HG02884 (cell line): ENCODE data around the gene ABHD15.

ENCODE experiments used
- ATAC-seq: cut with Tn5 transposase; IDR thresholded peaks from one replicate; pipeline ENCODE4 v1.9.1; 2021; ENCODE audit warnings: mild to moderate bottlenecking, moderate library complexity; ENCODE audit not compliant: unreplicated experiment

Gene ABHD15

GRCh38 chr17:29583324-29584248, 16.7 kb upstream of the ABHD15 start:
- ATAC-seq: no peak

- ATAC-seq: no peak
Measured at GRCh38 chr17:29582772-29583171, 15.9 kb upstream of the ABHD15 start.

DNA sequence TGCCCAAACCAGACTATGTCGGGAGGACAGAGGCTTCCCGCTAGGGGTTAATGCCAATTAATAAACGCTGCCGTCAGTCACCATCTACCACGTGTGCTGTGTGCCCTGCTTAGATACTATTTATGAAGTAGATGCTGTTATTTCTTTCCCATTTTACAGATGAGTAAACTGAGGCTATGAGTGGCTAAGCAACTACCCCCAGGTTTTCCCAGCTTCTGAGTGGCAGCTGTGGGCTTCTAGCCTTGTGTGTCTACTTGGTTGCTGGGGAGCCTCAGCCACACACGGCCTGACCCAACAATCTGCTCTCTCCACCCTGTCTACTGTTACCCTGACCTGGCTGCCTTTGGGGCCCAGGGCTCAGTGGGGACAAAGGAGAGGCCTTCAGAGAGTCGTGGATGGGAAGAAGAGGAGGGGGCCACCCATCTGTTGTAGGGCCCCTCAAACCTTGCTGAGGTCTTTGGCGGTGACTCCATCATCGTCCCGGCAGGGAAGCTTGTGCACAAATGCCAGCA, 15.5 kb upstream of the ABHD15 start:
- ATAC-seq: no peak

- ATAC-seq: no peak
Measured at GRCh38 chr17:29581583-29582253, 14.9 kb upstream of the ABHD15 start.

- peak; percentile 78 for ATAC-seq
Measured at GRCh38 chr17:29579866-29580771, 13.3 kb upstream of the ABHD15 start.

- no peak for ATAC-seq
Measured at GRCh38 chr17:29578626-29579485, 12.0 kb upstream of the ABHD15 start.

DNA sequence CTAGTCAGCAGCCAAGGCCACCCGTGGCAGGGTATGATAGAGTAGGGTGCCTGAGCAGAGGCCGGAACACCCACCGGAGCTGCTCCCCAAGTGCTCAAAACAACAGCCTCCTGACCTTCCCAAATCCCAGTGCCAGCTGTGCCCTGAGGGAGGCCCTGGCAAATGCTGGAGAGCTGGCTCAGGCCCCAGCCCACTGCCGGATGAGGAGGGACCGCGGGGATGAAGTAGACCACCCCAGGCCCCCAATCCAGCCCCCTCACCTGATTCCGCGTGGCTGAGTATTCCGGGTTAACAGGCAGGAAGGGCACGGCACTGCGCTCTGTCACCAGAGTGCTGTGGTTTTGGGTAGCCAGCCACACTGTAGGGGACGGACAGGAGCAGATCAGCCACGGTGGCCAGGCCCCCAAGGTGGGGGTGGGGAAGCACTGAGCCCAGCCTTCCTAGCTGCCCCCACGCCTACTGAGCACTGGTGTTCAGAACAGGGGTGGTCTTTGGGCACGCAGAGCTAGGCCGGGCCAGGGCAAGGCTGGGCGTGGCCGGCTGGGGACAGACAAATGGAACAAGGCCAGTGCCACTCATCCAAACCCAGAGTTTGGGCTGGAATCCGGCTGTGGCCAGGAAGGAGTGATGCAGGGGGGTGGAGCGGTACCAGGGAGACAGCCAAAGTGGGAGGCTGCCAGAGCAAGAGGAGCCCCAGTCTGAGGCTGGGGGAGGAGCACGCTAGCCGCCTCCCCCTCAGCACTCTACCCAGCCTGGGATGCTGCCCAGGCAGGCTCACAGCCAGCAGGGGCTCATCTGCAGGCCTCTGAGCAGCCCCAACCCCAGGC, 10.8 kb upstream of the ABHD15 start:
- no peak for ATAC-seq

DNA sequence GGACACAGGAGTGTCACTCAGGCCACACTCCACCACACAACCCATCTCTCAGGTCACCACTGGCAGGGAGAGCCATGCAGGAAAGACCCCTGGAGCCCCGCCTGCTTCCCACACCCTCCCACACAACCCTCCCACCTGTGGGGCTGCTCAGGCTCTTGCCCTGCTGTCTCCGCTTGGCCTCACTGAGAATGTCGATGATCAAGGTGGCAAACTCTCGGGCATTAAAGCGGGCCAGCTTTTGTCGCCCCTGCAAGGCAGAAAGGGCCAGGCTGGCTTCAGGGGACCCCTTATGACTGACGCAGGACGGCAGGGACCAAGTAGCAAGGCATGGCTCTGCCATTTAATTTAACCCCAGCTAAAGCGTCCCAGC, 10.1 kb upstream of the ABHD15 start:
- ATAC-seq: no peak

GRCh38 chr17:29576214-29577000, 9.6 kb upstream of the ABHD15 start:
- no peak for ATAC-seq

DNA sequence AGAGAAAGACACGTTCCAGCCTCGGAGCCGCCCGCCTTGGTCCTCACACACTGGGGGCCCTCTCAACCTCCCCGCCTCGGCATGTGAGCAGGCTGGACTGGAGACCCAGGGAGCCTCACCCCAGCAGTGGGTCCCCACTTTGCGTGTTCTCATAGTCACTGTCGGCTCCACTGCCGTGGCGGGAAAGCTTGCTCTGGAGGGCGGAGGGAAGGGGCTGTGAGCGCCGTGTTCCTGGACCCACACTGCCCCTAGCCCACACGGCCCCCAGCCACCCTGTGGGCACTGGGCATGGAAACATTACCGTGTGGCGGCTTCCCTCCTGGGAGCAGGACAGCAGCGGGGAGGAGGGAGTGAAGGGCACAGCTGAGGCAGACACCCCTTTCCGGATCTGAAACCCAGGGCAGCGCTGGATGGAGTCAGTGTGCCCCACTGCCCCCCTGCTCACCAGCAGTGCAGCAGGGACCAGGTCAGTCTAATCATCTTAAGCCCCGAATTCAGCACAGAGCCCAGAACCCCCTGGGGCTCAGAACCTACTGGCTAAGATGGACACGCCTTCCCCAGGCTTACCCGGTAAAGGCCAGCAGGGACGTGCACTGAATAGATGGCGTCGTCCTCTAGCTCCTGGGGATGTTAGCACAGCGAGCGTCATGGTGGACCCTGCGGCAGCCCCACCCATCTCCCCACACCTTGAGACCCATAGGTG, 8.8 kb upstream of the ABHD15 start:
- no peak for ATAC-seq

- ATAC-seq: no peak
Measured at GRCh38 chr17:29574732-29575510, 8.1 kb upstream of the ABHD15 start.

DNA sequence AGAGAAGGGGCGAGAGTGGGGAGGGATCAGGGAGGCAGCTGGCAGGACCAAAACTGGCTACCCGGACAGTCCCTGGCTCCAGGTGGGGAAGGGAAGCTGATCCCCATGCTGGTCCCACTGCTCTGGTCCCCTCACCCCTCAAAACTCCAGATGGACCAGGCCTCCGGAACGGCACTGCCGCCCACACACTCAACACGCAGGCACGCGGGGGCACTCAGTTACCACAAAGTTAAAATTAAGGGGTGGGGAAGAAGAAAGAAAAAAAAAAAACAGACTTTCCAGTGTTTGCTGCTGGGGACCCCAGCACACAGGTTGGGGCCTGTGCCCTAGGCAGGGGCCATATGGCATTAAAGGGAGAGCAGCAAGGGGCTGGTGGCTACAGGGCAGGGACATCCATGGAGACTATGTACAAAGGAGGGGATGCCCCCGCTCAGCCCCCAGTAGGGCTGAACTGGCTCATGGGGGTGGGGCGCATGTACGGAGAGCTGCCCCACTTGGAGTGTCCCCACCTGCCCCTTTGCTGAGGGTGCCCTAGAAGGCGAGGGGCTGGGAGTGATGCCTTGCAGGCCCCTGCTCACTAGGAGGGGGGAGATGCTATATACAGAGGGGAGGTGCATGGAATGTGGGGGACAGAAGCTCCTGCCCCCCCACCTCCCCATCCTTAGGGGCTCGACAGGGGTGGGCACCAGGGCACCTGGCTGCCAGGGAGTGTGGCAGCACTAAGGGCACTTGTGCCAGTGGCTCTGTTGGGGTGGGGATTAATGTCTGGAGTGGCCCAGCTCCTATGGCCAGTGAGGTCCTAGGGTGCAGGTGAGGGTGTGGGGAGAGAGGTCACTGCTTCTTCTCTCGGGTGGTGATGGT, 7.3 kb upstream of the ABHD15 start:
- no peak for ATAC-seq

GRCh38 chr17:29573558-29573869, 6.7 kb upstream of the ABHD15 start:
- ATAC-seq: no peak

DNA sequence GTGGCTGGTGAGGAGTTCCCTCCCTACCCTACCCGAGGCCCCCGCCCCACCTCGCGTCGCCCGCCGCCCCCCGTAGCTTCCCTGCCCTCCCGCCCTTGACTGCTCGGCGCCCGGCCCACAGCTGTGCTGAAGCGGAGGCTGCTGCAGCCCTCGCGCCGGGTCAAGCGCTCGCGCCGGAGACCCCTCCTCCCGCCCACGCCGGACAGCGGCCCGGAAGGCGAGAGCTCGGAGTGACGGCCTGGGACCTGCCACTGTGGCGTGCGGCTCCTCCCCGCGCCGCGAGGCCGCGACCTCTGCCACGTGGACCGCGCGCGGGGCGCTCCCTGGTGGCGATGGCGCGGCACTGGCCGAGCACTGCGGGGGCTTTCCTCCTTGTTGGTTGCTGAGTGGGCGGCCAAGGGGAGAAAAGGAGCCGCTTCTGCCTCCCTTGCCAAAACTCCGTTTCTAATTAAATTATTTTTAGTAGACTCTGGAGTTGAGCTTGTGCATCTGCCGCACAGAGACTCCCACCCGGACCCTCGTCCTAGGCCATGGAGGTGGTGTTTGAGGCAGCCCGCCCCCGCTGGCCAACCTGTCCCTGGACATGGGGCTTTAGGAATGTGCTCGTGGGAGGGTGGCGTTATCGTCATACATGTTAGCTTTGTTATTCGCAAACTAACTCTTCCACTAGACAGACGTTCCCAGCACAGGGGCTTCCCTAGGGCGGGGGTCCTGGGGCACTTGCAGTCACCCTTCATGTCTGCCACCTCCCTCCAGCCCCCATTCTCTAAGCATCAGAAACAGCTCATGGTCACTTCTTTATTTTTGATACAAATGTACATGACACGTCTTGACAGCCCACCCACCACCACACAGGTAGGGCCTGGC, 6.1 kb upstream of the ABHD15 start:
- ATAC-seq: no peak
